Caki2 (cell line): ENCODE results near the gene C22orf39. TPM values are rescaled to one million over a fixed set of nuclear protein-coding genes. Genes with fewer than 3 reads are reported as not detected.

Experiments
- DNase-seq: peaks from one replicate; pipeline ENCODE4 v3.0.0-alpha.2; 2015; ENCODE audit warnings: low read depth
- in situ Hi-C: cut with HindIII; loops from 2 replicates; pipeline ENCODE4 v1.10.0; 2016; ENCODE audit warnings: low sequenced_read_pairs, low pct_unique_long_range_greater_than_20kb, mixed read lengths
- total RNA-seq: library from RNA; depleted of rRNA; stranded (reverse); fragments of >200 nt; shearing (Covaris generic); gene quantifications from 2 replicates; pipeline ENCODE4 v1.2.3, GENCODE V29; 2014; ENCODE audit warnings: low replicate concordance; rRNA removed

Gene C22orf39
- total RNA-seq, 1 experiment from 2014 or later, result 39.9 TPM

DNA sequence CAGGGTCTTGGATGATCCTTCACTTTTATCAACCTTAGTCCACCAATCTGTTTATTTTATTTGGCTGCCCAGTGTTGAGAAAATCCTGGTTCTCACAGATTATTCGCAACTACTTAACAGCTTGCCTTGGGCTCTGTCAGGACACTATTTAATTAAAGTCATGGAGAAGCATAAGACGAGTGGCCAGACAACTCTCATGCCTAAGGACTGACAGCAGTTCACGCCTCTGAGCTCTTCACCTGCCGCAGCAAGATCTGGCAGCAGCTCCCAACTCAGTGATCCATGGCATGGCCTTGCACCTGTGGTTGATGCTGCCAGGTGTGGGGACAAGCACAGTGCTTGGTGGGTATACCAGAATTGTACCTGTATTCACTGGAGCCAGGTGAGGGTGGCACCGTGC lies 53.8 kb downstream of the C22orf39 start:
- in situ Hi-C loops, result no loop called here
- DNase-seq, result no peak

Other genes starting within 250 kb of the C22orf39 start
- gene CLTCL1, start 156.0 kb downstream of the C22orf39 start, total RNA-seq, result 1.5 and 2.9 TPM in 2 replicates
- gene HIRA, start 16.0 kb downstream of the C22orf39 start, total RNA-seq, result 22.4 and 22.9 TPM in 2 replicates
- gene MRPL40, start 15.2 kb downstream of the C22orf39 start, total RNA-seq, result 117 and 138 TPM in 2 replicates
- 106 and 114 TPM in 2 replicates for gene UFD1, start 31.5 kb upstream of the C22orf39 start, total RNA-seq
- 54.6 and 56.3 TPM in 2 replicates for gene CDC45, start 32.2 kb upstream of the C22orf39 start, total RNA-seq
- gene CLDN5, start 76.7 kb upstream of the C22orf39 start, total RNA-seq, result not detected in 2 replicates